ENCODE data around the gene GCAT. TPM values are rescaled to one million over a fixed set of nuclear protein-coding genes. Genes with fewer than 3 reads are reported as not detected.

The GCAT gene
- total and polyA plus RNA-seq, 9 of the 15 experiments (the other 6 are each of a cell fraction or from before 2014, with no cell fraction given): 1.9 to 69.9 (median 26.4) TPM

GRCh38 chr22:37775785-37776638 is 31.7 kb upstream of the GCAT start (continued):
- TF ChIP-seq TARDBP (IDR thresholded peaks at IDR 0.05) (no peak), GATAD2A (IDR thresholded peaks at IDR 0.05) (no peak), HIVEP1 (CRISPR knock-in tag; IDR thresholded peaks at IDR 0.05) (no peak), CEBPB (tag; IDR thresholded peaks at IDR 0.05) (no peak), ZNF695 (CRISPR knock-in tag; IDR thresholded peaks at IDR 0.05) (no peak)

DNA sequence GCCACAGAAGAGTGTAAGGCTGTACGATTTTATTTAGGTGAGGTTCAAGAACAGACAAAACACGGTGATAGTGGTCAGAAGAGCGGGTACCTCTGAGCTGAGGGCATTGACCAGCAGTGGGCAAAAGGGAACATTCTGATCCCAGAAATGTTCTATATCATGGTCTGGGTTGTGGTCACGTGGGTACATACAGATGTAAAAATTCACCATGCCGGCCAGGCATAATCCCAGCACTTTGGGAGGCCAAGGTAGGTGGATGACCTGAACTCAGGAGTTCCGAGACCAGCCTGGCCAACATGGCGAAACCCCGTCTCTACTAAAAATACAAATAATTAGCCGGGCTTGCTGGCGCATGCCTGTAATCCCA is 31.1 kb upstream of the GCAT start:
- ATAC-seq (no peak), FAIRE-seq (no peak), DNase-seq (ENCODE audit: extremely low read depth in 1 of 4, low spot score in 3 of 4) (no peak)
- no peaks in the 10 kb centered on the region for H3K36me3 ChIP-seq (ENCODE audit: control insufficient read depth, insufficient read depth, low read length)
- no peak overlapping the region for H2AFZ ChIP-seq (ENCODE audit: low read depth, low read length)
- H3K9me1 ChIP-seq (ENCODE audit: control insufficient read depth, insufficient read depth, low read length): no peaks in the 10 kb centered on the region
- H3K9ac ChIP-seq (ENCODE audit: insufficient read depth in 1 of 2, low read depth in 2 of 2, low read length in 2 of 2): no peak overlapping the region
- H3K4me3 ChIP-seq: no peak overlapping the region
- BruUV-seq (replicated peaks): no TSS peak
- no peak overlapping the region for H3K27ac ChIP-seq (ENCODE audit: extremely low read depth, low read depth, low read length)
- POLR2A ChIA-PET: interaction anchor here (0.6 to 1.0 kb wide), 2 partner anchors 27 to 118 kb away, joined by 3 read pairs; no protein-coding TSS in a partner anchor
- H3K9me3 ChIP-seq (replicated peaks; ENCODE audit: control insufficient read depth, insufficient read depth, low read depth, low read length): no peaks in the 10 kb centered on the region
- intact Hi-C loops (cut with micrococcal nuclease) (no loop called here), in situ Hi-C loops (cut with MboI) (no loop called here)
- H3K79me2 ChIP-seq (ENCODE audit: control insufficient read depth, insufficient read depth, low read length): no peaks in the 10 kb centered on the region
- H3K4me1 ChIP-seq (replicated peaks in 1 of 2; ENCODE audit: control insufficient read depth in 2 of 2, insufficient read depth in 2 of 2, low read length in 2 of 2): peaks cover 5 to 7% of the 10 kb centered on the region in 2 experiments; a peak in 3 of 5 replicates
- H3K27me3 ChIP-seq (ENCODE audit: control insufficient read depth in 2 of 2, insufficient read depth in 2 of 2, low read length in 2 of 2): no peaks in the 10 kb centered on the region
- WGBS (ENCODE audit: insufficient coverage, low coverage, missing lambda C conversion rate): 68% methylated on average over 8 of the region's 10 CpGs
- CTCF ChIA-PET (ENCODE audit: low intra/inter-chr PET ratio): no interaction called here
- H4K20me1 ChIP-seq (replicated peaks; ENCODE audit: control insufficient read depth, insufficient read depth, low read length): no peaks in the 10 kb centered on the region
- no peak overlapping the region for H3K4me2 ChIP-seq (ENCODE audit: insufficient read depth, low read length)
- TF ChIP-seq NCOA1 (IDR thresholded peaks at IDR 0.05; ENCODE audit: low read depth) (no peak), ZC3H4 (CRISPR knock-in tag; IDR thresholded peaks at IDR 0.05; ENCODE audit: borderline replicate concordance) (no peak), ZNF644 (tag; IDR thresholded peaks at IDR 0.05; ENCODE audit: low read depth) (no peak), HLTF (IDR thresholded peaks at IDR 0.05) (no peak), MAFK (IDR thresholded peaks at IDR 0.05; ENCODE audit: low read length) (no peak), ZBTB43 (CRISPR knock-in tag; IDR thresholded peaks at IDR 0.05) (no peak), ZNF407 (IDR thresholded peaks at IDR 0.05; ENCODE audit: low read depth) (no peak), ZNF668 (CRISPR knock-in tag; IDR thresholded peaks at IDR 0.05) (no peak)
